Measurements from ENCODE around the gene LCN9.

The LCN9 gene

DNA sequence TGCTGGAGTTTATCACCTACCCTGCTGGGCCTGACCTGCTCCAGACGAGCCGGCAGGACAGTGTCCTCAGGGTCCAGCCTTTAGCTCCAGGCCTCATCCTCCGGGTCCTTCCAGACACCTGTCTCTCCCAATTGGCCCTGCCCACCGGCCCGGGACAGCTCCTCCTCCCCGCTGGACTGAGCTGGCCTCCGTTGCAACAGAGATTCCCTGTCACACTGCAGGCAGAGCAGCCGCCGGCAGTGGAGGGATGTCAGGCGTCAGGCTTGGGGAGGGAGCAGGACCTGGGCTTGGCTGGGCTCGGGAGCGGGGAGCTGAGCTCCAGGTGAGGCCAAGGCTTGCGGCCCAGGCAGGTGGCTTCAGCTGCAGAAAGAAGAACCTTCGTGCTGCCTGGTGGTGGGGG, 40.6 kb downstream of the LCN9 start:
- H3K4me3 ChIP-seq (ENCODE audit: low read depth, low read length) = no peak overlapping the region
- TF ChIP-seq, protein P1, sequence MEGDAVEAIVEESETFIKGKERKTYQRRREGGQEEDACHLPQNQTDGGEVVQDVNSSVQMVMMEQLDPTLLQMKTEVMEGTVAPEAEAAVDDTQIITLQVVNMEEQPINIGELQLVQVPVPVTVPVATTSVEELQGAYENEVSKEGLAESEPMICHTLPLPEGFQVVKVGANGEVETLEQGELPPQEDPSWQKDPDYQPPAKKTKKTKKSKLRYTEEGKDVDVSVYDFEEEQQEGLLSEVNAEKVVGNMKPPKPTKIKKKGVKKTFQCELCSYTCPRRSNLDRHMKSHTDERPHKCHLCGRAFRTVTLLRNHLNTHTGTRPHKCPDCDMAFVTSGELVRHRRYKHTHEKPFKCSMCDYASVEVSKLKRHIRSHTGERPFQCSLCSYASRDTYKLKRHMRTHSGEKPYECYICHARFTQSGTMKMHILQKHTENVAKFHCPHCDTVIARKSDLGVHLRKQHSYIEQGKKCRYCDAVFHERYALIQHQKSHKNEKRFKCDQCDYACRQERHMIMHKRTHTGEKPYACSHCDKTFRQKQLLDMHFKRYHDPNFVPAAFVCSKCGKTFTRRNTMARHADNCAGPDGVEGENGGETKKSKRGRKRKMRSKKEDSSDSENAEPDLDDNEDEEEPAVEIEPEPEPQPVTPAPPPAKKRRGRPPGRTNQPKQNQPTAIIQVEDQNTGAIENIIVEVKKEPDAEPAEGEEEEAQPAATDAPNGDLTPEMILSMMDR (conservative IDR thresholded peaks at IDR 0.05; ENCODE audit: low read depth, low read length) = no peak
- no peak for DNase-seq (ENCODE audit: low read depth)

DNA sequence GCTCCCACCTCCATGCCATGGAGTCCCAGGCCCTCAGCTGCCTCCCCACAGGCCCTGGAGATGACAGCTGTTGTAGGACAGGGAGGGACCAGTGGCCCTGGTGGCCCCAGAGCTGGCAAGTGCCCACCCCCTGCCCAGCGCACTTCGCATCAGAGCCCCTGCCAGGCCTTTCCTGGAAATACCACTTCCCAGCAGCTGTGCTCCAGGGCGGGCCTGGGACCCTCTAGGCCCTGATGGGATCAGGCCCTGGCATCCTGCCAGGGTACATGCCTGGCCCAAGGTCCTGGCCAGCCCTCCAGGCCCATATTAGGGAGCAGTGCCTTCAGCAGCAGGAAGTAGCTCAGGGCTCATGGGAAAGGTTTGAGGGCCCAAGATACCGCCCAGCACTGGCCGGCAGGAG, 41.4 kb downstream of the LCN9 start:
- TF ChIP-seq, protein P1 (conservative IDR thresholded peaks at IDR 0.05; ENCODE audit: low read depth, low read length) = no peak
- no peak for DNase-seq (ENCODE audit: low read depth)
- no peak overlapping the region for H3K4me3 ChIP-seq (ENCODE audit: low read depth, low read length)

DNA sequence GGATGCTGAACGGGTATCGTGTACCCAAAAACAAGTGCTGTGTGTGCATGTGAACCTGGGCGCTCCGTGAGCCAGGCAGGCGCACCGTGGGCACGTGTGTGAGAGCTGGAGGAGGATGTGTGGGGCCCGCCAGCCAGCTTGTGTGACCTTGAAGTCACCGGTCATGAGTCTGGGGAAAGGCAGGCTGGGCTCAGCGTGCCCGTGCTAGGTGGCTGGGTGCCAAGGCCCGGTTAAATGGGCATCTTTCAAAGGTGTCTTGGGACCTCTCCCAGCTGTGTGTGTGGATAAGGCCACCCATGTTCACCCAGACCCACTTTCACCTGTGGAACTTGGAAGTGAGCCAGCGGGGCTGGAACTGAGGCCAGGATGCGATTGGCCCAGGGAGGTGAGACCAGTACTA, 42.3 kb downstream of the LCN9 start:
- DNase-seq (ENCODE audit: low read depth) = no peak
- no peak overlapping the region for H3K4me3 ChIP-seq (ENCODE audit: low read depth, low read length)
- TF ChIP-seq, protein P1 (conservative IDR thresholded peaks at IDR 0.05; ENCODE audit: low read depth, low read length) = no peak

DNA sequence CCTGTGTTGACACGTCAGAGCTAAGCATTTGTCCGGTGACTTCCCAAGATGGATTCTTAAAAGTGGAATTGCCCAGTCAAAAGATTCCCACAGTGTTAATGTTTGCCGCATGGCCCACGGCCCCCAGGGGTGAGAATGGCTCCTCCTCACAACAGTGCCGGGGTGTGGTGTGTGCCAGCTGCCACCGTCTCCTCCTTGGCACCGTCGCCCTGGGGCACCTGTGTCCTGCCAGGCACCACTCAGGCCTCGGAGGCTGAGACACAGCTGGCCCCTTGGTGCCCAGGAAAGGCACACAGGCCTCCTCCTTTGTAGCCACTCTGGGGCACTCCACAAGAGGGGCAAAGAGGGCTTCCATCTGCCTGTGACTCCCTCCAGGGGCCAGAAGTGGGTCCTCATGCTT, 43.2 kb downstream of the LCN9 start:
- no peak overlapping the region for H3K4me3 ChIP-seq (ENCODE audit: low read depth, low read length)
- TF ChIP-seq, protein P1 (conservative IDR thresholded peaks at IDR 0.05; ENCODE audit: low read depth, low read length) = no peak
- DNase-seq (ENCODE audit: low read depth) = no peak

DNA sequence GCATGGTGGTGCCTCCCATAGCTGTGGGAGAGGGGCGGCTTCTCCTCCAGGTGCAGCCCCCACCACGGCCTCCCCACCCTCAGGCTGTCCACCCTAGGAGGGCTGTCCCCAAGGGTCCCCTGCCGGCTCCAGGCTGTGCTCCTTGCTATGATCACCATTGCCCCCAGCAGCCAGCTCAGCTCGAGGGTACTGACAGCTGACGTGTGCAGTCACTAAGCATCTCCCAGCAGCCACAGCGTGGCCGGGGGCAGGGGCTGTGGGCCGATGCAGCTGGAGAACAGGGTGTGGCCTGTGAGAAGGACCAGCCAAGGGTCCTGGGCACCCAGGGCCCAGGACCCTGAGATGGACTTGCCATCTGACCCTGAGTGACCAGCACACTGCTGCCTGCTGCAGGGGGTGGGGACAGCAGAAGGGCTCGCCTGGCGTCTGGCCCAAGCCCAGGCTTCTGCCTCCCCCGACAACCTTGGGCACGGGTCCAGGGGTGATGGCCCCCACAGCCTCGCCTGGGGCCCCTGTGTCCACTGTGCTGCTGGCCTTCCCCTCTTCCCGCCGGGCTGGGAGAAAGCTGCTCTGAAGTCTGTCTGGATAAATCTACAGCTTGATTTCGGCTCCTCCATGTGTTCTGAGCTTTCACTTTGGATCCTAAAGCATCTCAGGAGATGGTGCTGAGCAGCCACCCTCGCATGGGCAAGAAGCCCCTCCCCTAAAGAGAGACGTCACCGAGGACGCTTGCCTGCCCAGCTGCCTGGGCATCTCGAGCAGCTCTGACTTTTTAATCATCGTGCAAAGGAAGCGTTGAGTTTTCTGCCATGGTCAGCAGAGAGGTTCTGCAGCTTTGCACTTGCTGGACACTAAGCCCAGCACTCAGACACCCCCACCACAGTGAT, 44.4 kb downstream of the LCN9 start:
- TF ChIP-seq, protein P1 (conservative IDR thresholded peaks at IDR 0.05; ENCODE audit: low read depth, low read length) = no peak
- DNase-seq (ENCODE audit: low read depth) = no peak
- H3K4me3 ChIP-seq (ENCODE audit: low read depth, low read length) = no peak overlapping the region

DNA sequence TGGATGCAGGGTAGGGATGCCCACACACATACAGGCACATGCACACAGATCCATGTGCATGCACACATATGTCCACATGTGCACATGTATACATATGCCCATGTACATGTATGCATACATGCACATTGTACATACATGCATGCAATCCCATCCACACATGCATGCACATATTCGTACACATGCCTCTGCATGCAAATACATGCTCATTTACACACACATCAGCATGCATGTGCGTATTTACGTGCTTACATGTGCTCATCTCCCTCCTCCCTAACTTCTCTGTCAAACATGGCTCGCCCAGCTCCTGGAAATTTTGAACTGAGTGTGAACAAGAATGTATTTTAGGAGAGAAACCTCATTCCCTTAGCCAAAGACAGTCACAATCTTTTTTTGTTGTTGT, 45.1 kb downstream of the LCN9 start:
- no peak for DNase-seq (ENCODE audit: low read depth)
- TF ChIP-seq, protein P1 (conservative IDR thresholded peaks at IDR 0.05; ENCODE audit: low read depth, low read length) = no peak
- no peak overlapping the region for H3K4me3 ChIP-seq (ENCODE audit: low read depth, low read length)

DNA sequence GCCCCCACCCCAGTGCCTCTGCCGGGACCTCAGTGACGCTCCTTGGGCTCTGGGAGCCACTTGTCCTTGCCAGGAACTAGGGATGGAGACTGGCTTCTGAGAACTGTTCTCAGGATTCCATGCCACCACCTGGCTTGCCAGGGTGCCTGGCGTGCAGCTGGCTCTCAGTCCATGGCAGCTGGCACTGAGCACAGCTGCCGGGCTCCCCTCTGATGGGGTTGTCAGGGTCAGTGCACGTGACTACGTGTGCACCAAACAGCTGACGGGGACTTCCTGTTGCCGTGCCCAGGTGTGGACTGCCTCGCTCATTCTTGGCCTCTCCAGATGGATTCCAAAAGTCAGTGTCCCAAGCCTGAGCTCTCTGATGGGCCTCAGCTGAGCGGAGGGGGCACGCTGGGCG, 48.3 kb downstream of the LCN9 start:
- no peak for DNase-seq (ENCODE audit: low read depth)
- no peak overlapping the region for H3K4me3 ChIP-seq (ENCODE audit: low read depth, low read length)
- TF ChIP-seq, protein P1 (conservative IDR thresholded peaks at IDR 0.05; ENCODE audit: low read depth, low read length) = no peak

All from choroid plexus epithelial cell (primary cell).